ENCODE measurements around the gene PPM1F.

PPM1F gene

GRCh38 chr22:21975854-21976345 lies 23.3 kb upstream of the PPM1F start:
- no peak for DNase-seq

GRCh38 chr22:21975273-21975672 lies 22.6 kb upstream of the PPM1F start:
- no peak for DNase-seq

GRCh38 chr22:21974058-21974649 lies 21.5 kb upstream of the PPM1F start:
- DNase-seq: no peak

- DNase-seq: no peak
Observed at GRCh38 chr22:21972806-21973205, 20.2 kb upstream of the PPM1F start.

GRCh38 chr22:21972293-21972779 lies 19.7 kb upstream of the PPM1F start:
- DNase-seq: peak; percentile 38 to 47

GRCh38 chr22:21971858-21972275 lies 19.2 kb upstream of the PPM1F start:
- no peak for DNase-seq

- DNase-seq: no peak
Observed at GRCh38 chr22:21970800-21971617, 18.4 kb upstream of the PPM1F start.

- no peak for DNase-seq
Observed at GRCh38 chr22:21970037-21970799, 17.6 kb upstream of the PPM1F start.

- no peak for DNase-seq
Observed at GRCh38 chr22:21968452-21969129, 15.9 kb upstream of the PPM1F start.

- DNase-seq: no peak
Observed at GRCh38 chr22:21967693-21968271, 15.1 kb upstream of the PPM1F start.

GRCh38 chr22:21966643-21967516 lies 14.2 kb upstream of the PPM1F start:
- DNase-seq: no peak

GRCh38 chr22:21965762-21966288 lies 13.2 kb upstream of the PPM1F start:
- no peak for DNase-seq

- DNase-seq: no peak
Observed at GRCh38 chr22:21964918-21965484, 12.4 kb upstream of the PPM1F start.

GRCh38 chr22:21964234-21964633 lies 11.6 kb upstream of the PPM1F start:
- no peak for DNase-seq

- DNase-seq: no peak
Observed at GRCh38 chr22:21963790-21964211, 11.2 kb upstream of the PPM1F start.

GRCh38 chr22:21963286-21963685 lies 10.6 kb upstream of the PPM1F start:
- no peak for DNase-seq

- DNase-seq: no peak
Observed at GRCh38 chr22:21962655-21962949, 10.0 kb upstream of the PPM1F start.

- DNase-seq: no peak
Observed at GRCh38 chr22:21961886-21962654, 9.4 kb upstream of the PPM1F start.

- no peak for DNase-seq
Observed at GRCh38 chr22:21961127-21961867, 8.6 kb upstream of the PPM1F start.

All from CD4-positive, alpha-beta T cell treated with Interleukin-1 beta for 1 hour (primary cell).